ENCODE data around the gene LILRA1.
"Not testable (repeated sequence)": the region's sequence is repeated elsewhere in the genome, so short reads cannot be mapped to it uniquely, and the experiment has no call there.

Gene LILRA1
- total RNA-seq, result 0 reads per million in 2 experiments

DNA sequence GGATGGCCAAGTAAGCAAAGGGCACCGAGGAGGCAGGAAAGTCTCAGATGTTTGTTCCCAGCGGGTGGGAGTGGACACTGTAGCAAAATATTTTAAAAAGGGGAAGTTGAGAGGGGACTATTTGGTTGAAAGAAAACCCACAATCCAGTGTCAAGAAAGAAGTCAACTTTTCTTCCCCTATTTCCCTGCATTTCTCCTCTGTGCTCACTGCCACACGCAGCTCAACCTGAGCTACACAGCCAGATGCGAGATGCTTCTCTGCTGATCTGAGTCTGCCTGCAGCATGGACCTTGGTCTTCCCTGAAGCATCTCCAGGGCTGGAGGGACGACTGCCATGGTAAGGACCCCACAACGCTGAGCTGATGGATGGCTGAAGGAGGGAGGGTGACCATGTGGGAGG, at the start of gene LILRA1:
Gene LILRA1 (plus strand): TSS at position 188 of the 400 bp plus-strand sequence. CDS start 613 bp downstream, outside the sequence.
- DNase-seq (ENCODE audit: low read depth), result not testable (repeated sequence)

DNA sequence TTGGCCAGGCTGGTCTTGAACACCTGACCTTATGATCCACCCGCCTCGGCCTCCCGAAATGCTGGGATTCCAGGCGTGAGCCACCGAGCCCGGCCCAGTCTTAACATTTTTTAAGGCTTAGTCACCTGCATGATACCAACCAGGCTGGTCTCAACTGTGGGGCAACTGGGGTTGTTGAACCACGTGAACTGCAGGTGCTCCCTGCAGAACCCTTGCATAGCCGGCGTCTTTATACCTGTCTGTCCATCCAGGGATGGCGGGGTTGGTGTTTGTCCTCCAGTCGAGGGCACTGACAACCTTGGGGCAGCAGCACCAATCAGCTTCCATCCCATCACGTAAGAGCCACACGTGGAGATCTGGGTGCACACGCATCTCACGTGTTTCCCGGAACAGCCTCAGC, 44.6 kb upstream of the LILRA1 start:
- no peak for DNase-seq (ENCODE audit: low read depth)

DNA sequence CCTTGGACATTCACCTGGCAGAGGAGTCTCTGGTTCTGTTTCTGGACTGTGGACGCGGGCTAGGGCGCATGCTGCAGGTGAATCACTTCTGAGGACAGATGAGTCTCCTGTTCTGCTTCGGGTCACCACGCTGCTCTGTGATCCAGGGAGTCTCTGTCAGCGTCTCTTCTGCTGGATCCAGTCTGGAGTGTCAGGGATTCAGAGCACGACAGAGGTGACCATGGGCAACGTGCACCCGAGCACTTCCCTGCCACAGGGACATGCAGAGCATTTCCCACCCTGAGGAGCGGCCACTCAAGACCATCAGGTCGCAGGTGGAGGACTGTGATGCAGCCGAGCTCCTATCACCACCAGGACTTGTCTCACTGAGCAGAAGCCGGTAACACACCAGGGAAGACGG, 44.2 kb upstream of the LILRA1 start:
- no peak for DNase-seq (ENCODE audit: low read depth)

DNA sequence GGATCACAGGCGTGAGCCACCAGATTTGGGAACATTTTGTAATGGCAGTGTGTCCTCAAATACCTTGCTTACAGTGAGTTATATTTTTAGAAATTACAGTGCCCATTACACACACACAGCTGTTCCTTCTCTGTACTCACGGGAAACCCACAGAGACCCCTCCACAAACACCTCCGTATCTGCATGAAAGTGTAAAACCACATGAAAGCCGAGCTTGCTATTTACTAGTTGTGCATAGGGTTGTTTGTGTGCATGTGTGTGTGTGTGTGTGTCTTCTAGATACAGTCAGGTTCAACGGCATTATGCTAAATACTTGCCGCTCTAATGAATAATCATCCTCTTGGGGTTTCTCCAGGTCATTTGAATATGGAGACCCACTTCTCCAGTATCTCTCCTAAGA, 42.1 kb upstream of the LILRA1 start:
- no peak for DNase-seq (ENCODE audit: low read depth)

DNA sequence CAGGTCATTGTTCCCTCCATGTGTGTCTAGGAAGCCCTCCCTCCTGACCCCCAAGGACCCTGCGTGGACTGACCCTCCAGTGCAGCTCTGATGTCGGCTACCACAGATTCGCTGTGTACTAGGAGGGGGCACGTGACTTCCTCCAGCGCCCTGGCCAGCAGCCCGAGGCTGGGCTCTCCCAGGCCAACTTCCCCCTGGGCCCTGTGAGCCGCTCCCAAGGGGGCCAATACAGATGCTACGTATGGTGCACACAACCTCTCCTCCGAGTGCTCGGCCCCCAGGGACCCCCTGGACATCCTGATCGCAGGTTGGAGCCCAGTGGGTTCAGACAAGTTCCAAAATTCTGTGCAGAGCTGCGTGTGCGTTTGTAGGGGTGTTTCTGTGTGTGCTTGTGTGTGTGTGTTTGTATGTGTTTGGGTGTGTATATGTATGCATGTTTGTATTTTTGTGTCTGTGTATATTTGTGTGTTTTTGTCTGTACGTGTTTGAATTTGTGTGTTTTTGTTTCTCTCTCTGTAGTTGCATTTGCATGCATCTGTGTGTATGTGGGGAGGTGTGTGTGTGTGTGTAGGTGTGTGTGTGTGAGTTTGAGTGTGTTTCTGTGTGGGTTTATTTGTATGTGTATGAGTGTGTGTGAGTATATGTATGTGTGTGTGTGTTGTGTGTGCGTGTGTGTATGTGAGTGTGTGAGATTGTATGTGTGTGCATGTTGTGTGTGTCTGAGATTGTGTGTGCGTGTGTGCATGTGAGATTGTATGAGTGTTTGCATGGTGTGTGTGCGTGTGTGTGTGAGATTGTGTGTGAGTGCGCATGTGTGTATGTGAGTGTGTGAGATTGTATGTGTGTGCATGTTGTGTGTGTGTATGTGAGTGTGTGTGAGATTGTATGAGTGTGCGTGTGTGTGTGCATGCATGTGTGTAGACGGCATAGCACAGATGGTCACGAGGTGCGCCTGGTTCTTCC, 41.2 kb upstream of the LILRA1 start:
- no peak for DNase-seq (ENCODE audit: low read depth)

DNA sequence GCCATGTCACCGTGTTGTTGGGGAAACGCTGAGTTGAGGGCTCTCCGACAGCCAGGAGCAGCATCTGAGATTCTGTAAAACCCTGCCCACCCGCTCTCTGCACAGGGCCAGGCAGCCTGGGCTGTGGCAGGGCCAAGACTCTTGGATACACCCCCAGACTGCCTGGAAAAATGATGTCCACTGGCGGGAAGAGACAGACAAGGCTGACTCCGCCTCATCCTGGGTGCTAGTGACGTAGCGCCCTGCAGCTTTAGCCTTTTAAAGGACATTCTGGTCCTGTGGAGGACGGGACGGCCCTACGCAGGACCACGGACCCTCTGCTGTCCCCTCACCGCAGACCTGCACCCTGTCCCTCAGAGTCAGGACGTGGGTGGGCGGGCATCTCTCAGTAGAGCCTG, 40.5 kb upstream of the LILRA1 start:
- DNase-seq (ENCODE audit: low read depth), result no peak

DNA sequence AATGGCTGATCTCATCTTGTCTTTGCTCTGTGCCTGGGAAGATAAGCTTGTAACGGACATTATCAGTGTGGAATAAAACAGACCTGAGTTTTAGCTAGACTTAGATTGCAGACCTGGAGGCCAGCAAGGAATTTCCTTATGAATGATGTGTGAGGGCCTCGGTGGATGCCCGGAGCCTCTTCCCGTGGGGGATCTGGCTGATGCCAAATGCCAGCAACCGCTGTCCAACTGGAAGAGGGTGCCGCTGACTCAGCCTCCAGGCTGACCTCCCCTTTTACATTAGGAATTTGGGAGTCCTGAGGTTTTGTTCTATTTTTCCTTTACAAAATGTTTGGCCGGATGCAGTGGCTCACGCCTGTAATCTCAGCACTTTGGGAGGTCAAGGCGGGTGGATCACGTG, 39.4 kb upstream of the LILRA1 start:
- DNase-seq (ENCODE audit: low read depth), result no peak

DNA sequence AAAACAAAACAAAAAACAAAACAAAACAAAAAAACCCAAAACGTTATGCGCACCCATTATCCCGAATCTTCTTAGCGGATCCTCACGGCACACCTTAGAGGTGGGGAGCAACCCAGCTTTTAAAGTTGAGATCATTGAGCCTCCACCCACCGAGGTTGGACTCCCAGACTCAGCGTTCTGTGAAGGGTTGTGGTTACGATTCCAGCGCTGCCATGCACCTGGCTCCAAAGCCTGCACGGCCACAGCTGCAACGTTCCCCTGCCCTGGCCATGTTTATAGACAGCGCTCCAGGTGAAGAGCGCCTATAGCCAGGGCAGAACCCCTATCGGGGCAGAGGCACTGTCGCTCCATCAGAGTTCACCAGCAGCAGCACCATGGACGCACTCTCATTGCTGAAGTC, 38.5 kb upstream of the LILRA1 start:
- DNase-seq (ENCODE audit: low read depth), result no peak

DNA sequence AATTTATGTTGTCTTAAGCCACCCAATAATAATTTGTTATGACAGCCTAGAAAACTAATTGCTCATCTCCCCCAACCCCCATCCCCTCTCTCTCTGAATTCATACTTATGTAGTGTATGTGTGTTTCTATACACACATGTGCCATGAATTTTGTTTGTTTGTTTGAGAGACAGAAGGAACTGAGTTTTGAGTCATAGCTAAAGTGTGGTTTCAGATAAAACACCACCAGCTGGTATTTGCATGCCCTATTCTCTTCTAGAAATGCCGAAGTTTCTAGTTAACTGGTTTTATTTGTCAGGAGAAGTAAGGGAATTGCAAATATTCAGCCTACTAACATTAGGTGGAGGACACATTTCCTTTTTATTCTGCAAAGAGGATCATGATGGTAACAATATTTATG, 37.2 kb upstream of the LILRA1 start:
- no peak for DNase-seq (ENCODE audit: low read depth)

DNA sequence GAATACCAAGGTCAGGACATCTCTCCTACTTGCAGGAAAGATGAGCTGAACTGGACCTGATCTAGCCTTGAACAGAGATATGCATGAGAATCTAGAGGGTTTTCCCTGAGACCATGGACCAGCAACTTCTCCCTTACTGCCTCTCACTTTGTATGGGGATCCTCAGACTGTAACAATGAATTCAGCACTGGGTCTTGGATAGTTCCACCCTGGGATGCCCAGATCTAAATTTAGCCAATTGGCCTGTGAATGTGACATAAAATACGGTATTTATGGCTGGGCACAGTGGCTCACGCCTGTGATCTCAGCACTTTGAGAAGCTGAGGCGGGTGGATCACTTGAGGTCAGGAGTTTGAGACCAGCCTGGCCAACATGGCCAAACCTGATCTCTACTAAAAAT, 35.1 kb upstream of the LILRA1 start:
- no peak for DNase-seq (ENCODE audit: low read depth)

DNA sequence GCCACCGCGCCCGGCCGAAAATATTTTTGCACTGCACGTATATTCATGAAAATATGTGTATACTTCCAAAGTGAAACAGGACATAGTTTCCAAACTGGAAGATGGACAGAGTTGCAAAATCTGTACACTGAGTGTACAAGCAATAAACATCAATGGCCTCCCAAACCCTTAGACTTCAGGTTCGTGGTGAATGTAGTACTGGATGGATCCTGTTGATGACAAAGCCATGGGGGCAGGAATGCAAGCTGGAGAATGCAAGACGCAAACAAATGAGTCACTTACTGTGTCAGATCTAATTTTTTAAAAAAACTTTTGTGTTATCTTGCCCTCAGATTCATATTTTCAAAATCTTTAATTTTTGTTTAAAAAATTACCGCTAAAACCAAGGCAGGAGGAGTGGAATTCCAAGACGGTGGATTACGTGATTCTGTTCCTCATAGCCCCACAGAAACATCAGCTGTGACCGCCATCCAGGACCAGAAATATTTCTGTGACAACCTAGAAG, 32.5 kb upstream of the LILRA1 start:
- no peak for DNase-seq (ENCODE audit: low read depth)

DNA sequence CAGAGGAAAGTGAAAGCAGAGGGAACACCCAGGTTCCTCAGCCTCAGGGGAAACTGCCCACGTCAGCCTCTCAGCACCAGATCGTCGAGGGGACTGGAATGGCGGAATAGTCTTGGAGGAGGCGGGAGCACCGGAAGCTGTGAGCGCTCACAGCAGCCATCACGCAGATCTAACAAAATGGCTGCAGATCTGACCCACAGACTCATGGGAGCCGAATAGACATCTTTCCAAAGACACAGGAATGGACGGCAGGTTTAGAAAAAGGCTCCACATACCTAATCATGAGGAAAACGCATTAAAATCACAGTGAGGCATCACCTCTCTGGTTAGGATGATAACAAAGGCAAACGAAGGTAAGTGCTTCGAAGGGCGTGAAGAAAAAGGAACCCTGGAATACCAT, 31.6 kb upstream of the LILRA1 start:
- no peak for DNase-seq (ENCODE audit: low read depth)

DNA sequence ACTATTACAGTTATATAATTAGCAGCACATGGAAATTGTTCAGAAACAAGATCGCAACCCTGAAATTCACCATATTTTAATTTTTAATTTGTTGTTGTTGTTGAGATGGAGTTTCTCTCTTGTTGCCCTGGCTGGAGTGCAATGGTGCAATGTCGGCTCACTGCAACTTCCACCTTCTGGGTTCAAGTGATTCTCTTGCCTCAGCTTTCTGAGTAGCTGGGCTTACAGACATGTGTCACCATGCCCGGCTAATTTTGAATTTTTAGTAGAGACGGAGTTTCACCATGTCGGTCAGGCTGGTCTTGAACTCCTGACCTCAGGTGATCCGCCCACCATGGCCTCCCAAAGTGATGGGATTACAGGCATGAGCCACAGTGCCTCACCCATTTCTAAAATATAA, 30.2 kb upstream of the LILRA1 start:
- not testable (repeated sequence) for DNase-seq (ENCODE audit: low read depth)

DNA sequence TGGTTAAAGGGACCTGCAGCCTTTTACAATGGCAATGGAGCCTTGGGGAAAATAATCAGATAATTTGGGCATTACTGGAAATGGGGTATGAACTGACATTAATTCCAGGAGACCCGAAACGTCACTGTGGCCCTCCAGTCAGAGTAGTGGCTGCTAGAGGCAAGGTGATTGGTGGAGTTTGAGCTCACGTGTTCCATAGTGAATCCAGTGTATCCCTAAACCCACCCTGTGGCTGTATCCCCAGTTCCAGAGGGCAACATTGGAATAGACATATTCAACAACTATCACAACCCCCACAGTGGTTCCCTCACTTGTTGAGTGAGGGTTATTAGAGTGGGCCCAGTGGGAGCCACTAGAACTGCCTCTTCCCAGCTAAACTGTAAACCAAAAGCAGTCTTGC, 23.1 kb upstream of the LILRA1 start:
- no peak for DNase-seq (ENCODE audit: low read depth)

DNA sequence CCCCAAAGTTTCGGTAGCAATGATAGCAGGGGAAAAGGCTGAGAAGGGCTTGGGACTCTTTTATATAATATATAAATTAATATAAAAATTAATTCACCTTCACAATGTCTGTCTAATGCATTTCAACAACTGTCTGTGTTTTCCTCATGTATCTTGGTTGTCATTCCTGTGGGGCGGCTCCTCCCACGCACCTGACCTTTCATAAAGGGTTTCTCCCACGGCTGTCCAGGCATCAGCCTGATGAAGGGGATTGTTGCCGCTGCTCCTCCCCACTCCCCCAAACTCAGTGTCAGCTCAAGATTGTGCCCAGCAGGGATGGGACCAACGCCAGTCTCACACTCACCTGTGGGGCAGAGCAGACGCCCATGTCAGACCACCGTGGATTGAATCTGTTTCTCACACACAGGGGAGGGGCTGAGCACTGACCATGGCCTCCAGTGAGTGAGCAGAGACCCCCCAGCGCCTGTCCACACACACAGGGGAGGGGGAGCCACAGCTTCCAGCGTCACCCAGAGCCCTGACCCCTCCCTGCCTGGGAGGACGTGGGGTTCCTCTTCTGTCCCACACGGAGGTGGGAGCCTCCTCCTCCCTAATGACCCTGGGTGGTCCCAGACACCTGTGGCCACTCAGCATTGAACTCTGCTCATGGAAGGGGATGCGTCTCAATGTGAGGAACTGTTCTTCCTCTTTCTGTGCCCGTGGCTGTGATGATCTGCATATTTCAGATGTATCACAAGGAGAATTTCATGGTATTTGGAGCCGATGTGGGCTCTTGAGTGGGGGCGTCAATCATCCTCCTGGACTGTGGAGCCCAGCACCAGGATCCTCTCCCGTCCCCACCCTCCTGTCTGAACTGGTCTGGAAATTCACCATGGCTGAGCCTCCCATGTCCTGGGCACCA, 21.5 kb upstream of the LILRA1 start:
- DNase-seq (ENCODE audit: low read depth), result not testable (repeated sequence)

DNA sequence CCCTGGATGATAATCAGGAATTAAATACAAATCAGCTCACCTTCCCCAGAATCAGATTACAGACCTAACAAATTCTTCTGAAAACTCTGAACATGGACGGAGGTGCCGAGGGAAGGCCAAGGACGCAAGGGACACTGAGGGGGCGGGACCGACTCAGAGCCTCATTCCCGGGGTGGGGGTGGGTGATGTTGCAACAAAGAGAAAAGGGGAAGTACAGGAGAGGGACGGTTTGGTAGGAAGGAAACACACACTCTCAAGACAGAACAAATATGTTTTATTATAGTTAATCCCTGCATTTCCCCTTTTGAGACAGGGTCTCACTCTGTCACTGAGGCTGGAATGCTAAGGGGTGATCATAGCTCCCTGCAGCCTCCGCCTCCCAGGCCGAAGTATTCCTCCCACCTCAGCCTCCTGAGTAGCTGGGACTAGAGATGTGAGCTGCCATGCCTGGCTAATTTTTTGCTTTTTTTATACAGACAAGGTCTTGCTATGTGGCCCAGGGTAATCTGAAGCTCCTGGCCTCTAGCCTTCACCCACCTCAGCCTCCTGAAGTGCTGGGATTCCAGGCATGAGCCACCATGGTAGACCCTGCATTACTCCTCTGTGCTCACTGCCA, 20.6 kb upstream of the LILRA1 start:
- no peak for DNase-seq (ENCODE audit: low read depth)

DNA sequence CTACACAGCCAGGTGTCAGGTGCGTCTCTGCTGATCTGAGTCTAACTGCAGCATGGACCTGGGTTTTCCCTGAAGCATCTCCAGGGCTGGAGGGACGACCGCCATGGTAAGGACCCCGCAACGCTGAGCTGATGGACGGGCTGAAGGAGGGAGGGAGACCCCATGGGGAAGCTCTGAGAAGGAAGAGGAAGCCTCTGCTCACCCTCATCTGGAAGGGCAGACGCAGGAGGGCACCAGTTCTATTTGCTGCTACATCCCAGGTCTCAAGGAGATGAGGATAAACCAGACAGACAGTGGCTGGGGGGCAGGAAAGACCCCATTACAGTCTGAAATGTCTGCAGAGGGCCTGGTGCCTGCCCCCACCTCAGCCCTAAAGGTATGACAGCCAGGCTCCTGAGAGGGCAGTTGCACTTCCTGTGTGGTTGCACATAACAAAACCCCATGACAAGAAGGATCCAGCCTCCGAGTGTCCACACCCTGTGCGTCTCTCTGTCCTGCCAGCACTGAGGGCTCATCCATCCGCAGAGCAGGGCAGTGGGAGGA, 20.0 kb upstream of the LILRA1 start, which contains the start of gene LILRA2:
Gene LILRA2 (plus strand): TSS at position 461 of the 543 bp plus-strand sequence. CDS start 89 bp downstream, outside the sequence.
- DNase-seq (ENCODE audit: low read depth), result no peak

DNA sequence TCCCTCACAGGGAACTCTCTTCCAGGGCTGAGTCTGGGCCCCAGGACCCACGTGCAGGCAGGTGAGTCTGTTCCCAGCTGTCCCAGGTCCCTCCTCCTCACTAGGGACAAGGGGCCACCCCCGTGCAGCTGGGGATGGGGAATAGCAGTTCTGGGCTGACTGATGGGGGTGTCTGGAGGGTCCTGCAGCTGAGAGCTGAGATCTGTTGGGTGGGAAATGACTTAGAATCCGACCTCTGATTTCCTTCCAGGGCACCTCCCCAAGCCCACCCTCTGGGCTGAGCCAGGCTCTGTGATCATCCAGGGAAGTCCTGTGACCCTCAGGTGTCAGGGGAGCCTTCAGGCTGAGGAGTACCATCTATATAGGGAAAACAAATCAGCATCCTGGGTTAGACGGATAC, 19.4 kb upstream of the LILRA1 start:
- no peak for DNase-seq (ENCODE audit: low read depth)

DNA sequence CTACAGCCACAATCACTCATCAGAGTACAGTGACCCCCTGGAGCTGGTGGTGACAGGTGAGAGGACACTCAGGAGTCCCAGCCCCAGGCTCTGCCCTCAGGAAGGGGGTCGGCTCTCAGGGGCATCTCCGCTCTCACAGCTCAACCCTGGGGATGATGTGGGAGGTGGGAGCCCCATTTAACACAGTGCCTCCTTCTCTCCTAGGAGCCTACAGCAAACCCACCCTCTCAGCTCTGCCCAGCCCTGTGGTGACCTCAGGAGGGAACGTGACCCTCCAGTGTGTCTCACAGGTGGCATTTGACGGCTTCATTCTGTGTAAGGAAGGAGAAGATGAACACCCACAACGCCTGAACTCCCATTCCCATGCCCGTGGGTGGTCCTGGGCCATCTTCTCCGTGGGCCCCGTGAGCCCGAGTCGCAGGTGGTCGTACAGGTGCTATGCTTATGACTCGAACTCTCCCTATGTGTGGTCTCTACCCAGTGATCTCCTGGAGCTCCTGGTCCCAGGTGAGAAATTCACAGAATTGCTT, 18.8 kb upstream of the LILRA1 start:
- DNase-seq (ENCODE audit: low read depth), result no peak

DNA sequence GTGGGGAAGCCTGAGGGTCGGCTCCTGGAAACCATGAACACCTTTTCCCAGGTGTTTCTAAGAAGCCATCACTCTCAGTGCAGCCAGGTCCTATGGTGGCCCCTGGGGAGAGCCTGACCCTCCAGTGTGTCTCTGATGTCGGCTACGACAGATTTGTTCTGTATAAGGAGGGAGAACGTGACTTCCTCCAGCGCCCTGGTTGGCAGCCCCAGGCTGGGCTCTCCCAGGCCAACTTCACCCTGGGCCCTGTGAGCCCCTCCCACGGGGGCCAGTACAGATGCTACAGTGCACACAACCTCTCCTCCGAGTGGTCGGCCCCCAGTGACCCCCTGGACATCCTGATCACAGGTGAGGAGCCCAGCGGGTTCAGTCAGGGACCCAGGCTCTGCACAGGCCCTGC, 18.2 kb upstream of the LILRA1 start:
- DNase-seq (ENCODE audit: low read depth), result not testable (repeated sequence)

DNA sequence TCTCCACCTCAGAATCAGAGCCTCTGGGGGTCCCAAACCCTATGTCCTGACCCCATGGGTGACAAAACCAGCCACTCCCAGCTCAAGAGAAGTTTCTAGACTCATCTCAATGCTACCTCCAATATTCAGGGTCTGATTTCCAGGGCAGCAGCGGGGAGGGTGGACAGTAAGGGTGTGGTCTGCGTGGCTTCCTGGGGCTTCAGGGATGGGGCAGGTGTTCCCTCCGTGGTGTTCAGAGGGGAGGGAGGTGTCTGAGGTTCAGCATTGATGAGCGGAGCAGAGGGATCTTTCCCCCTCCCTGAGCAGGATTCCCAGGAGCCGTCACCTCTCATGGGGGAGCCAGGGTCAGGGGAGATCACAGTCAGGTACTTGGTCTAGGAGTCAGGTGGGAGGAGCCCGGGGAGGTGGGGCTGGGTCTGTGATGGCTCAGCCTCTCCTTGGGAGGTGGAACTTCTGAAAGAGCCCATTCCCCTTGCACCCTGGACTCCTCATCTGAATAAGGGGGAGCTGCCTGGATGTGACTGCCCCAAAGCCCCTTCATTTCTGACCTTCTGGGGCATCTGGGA, 16.9 kb upstream of the LILRA1 start:
- no peak for DNase-seq (ENCODE audit: low read depth)
